ACC112 (cell line): ENCODE measurements around the gene COPS7B.
"Not testable (repeated sequence)": the region's sequence is repeated elsewhere in the genome, so short reads cannot be mapped to it uniquely, and the experiment has no call there.

Experiments
- H2AFZ ChIP-seq: fragments of 200-600 bp; sonication (generic); one replicate; pipeline ENCODE4 v1.6.0; 2017; ENCODE audit warnings: antibody characterized with exemption, low read length; ENCODE audit not compliant: unreplicated experiment
- H3K27ac ChIP-seq: fragments of 200-600 bp; sonication (generic); 2 replicates; pipeline ENCODE4 v1.5.1; 2014; ENCODE audit warnings: low read depth, mild to moderate bottlenecking, antibody characterized with exemption, low read length, moderate library complexity
- H3K27me3 ChIP-seq: fragments of 200-600 bp; sonication (generic); 2 replicates; pipeline ENCODE4 v1.6.1; 2014; ENCODE audit warnings: mild to moderate bottlenecking, antibody characterized with exemption, low read length, moderate library complexity, mixed read lengths; ENCODE audit not compliant: insufficient read depth
- H3K36me3 ChIP-seq: fragments of 200-600 bp; sonication (generic); 2 replicates; pipeline ENCODE4 v1.6.1; 2016; ENCODE audit warnings: mild to moderate bottlenecking, antibody characterized with exemption, low read length, moderate library complexity, mixed read lengths; ENCODE audit not compliant: insufficient read depth
- H3K4me1 ChIP-seq: fragments of 200-600 bp; sonication (generic); one replicate; pipeline ENCODE4 v1.6.1; 2016; ENCODE audit warnings: low read length, mixed read lengths; ENCODE audit not compliant: insufficient read depth, unreplicated experiment, control insufficient read depth
- H3K4me3 ChIP-seq: fragments of 200-600 bp; sonication (generic); 2 replicates; pipeline ENCODE4 v1.5.1; 2014; ENCODE audit warnings: mild to moderate bottlenecking, low read depth, low read length
- H3K79me2 ChIP-seq: fragments of 200-600 bp; sonication (generic); one replicate; pipeline ENCODE4 v1.6.0; 2016; ENCODE audit warnings: low read length; ENCODE audit not compliant: control insufficient read depth, unreplicated experiment, insufficient read depth

The COPS7B gene

DNA sequence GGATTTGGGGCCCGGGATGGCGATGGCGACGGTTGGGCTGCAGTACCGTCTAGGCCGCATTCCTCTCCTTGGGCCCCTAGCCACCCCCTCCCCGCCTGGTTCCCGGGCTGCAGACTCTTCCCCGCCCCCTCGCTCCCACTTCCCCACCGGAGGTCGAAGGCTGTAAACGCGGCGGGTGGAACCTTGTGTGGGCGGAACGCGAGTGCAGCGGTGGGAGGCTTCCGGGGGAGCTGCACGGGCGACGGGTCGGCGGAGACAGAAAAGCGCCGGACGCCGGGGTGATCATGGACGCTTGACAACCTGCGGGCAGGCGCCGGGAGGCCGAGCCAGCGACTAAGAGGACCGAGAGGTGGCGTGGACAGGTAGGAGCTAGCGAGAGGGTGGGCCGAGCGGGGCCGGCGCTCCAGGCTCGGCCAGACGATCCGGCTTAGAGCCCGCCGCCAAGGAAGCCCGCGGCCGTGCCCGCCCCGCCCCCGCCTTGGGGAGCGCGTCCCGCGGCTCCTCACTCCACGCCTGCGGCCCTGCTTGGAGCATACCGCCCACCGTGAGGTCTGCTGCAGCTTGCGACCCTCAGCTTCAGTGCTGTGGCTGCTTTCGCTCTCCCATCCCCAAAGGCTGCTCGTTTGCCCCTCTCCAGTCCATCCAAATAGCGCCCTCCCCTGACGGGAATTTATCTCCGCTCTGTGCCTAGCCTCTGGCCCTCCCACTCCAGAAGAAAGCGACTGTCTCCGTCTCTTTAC is at the start of gene COPS7B:
Gene COPS7B (plus strand): TSS at position 269 of the 740 bp plus-strand sequence. CDS start 2,126 bp downstream, outside the sequence.
- peaks cover 5% of the 10 kb centered on the region for H3K36me3 ChIP-seq
- no peaks in the 10 kb centered on the region for H3K27me3 ChIP-seq
- no peak within 1 kb of the TSS for H3K27ac ChIP-seq
- H2AFZ ChIP-seq, result peak within 1 kb of the TSS; percentile 84
- H3K4me3 ChIP-seq, result peak within 1 kb of the TSS; percentile 88
- peaks cover 69% of the 10 kb centered on the region for H3K79me2 ChIP-seq
- peaks cover 18% of the 10 kb centered on the region for H3K4me1 ChIP-seq

GRCh38 chr2:231737761-231738160 is 48.5 kb upstream of the COPS7B start:
- Histone ChIP-seq H3K27ac (no peak overlapping the region), H3K4me3 (no peak overlapping the region), H3K4me1 (no peaks in the 10 kb centered on the region), H3K27me3 (no peaks in the 10 kb centered on the region), H3K36me3 (0 out of 2 replicates have a peak, but pooled peaks cover 3% of the 10 kb centered on the region), H3K79me2 (no peaks in the 10 kb centered on the region), H2AFZ (no peak overlapping the region)

- H3K4me1 ChIP-seq, result no peaks in the 10 kb centered on the region
- H3K27ac ChIP-seq, result no peak overlapping the region
- H3K27me3 ChIP-seq, result no peaks in the 10 kb centered on the region
- H3K36me3 ChIP-seq, result no peaks in the 10 kb centered on the region
- H3K4me3 ChIP-seq, result no peak overlapping the region
- H3K79me2 ChIP-seq, result no peaks in the 10 kb centered on the region
- no peak overlapping the region for H2AFZ ChIP-seq
Observed at GRCh38 chr2:231743376-231744116, 42.7 kb upstream of the COPS7B start.

DNA sequence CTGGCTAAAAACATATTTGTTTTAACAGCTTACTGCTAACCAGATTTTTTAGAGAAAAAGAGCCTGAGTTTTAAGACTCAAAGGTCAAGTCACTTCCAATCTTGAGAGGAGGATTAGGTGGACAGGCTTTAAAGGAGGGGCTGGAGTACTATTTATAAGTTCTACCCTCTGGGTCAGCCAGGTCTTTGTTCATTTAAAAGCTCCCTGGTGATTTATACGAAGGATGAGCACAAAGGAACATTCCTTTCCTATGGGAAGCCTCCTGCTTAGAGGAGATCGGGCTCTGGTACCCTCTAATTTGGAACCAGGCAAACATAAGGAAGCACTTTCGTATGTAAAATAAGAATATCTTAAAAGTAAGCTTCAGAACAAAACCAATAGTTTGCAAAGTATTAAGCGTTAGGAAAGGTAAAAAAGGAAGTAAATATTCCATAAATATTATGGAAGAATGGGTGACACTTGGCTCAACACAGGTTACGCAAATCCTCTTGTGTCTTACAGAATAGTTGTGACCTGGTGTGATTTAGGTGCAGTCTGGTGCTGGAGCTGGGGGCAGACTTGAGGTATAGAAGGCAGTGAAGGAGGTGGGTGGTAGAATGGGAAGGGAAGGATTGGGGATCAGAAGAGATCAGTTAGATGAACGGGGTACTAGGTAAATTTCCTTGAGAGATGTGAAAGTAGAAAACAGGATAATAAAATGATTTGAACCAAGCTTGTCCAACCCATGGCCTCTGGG is 40.8 kb upstream of the COPS7B start:
- no peaks in the 10 kb centered on the region for H3K4me1 ChIP-seq
- no peak overlapping the region for H3K4me3 ChIP-seq
- no peak overlapping the region for H3K27ac ChIP-seq
- no peak overlapping the region for H2AFZ ChIP-seq
- no peaks in the 10 kb centered on the region for H3K79me2 ChIP-seq
- H3K36me3 ChIP-seq, result no peaks in the 10 kb centered on the region
- H3K27me3 ChIP-seq, result no peaks in the 10 kb centered on the region

DNA sequence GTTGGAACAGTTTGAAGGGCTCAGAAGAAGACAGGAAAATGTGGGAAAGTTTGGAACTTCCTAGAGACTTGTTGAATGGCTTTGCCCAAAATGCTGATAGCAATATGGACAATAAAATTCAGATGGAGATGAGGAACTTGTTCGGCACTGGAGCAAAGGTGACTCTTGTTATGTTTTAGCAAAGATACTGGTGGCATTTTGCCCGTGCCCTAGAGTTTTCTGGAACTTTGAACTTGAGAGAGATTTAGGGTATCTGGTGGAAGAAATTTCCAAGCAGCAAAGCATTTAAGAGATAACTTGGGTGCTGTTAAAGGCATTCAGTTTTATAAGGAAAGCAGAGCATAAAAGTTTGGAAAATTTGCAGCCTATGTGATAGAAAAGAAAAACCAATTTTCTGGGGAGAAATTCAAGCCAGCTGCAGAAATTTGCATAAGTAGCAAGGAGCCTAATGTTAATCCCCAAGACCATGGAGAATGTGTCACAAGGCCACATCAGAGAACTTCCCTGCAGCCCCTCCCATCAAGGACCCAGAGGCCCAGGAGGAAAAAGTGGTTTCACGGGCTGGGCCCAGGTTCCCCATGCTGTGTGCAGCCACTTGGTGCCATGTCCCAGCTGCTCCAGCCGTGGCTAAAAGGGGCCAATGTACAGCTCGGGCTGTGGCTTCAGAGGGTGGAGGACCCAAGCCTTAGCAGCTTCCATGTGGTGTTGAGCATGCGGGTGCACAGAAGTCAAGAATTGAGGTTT is 37.9 kb upstream of the COPS7B start:
- H3K27me3 ChIP-seq, H3K36me3 ChIP-seq, H3K4me1 ChIP-seq, H3K4me3 ChIP-seq, H2AFZ ChIP-seq, H3K79me2 ChIP-seq, H3K27ac ChIP-seq: not testable (repeated sequence)

DNA sequence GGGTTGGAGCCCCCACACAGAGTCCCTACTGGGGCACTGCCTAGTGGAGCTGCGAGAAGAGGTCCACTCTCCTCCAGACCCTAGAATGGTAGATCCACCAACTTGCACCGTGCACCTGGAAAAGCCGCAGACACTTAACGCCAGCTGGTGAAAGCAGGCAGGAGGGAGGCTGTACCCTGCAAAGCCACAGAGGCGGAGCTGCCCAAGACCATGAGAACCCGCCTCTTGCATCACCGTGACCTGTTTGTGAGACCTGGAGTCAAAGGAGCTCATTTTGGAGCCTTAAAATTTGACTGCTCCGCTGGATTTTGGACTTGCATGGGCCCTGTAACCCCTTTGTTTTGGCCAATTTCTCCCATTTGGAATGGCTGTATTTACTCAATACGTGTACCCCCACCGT is 37.2 kb upstream of the COPS7B start:
- H3K4me3 ChIP-seq, H3K79me2 ChIP-seq, H3K4me1 ChIP-seq, H3K27ac ChIP-seq, H3K36me3 ChIP-seq, H2AFZ ChIP-seq, H3K27me3 ChIP-seq: not testable (repeated sequence)

- H3K4me1 ChIP-seq, result no peaks in the 10 kb centered on the region
- H2AFZ ChIP-seq, result no peak overlapping the region
- no peak overlapping the region for H3K4me3 ChIP-seq
- no peak overlapping the region for H3K27ac ChIP-seq
- no peaks in the 10 kb centered on the region for H3K27me3 ChIP-seq
- no peaks in the 10 kb centered on the region for H3K79me2 ChIP-seq
- no peaks in the 10 kb centered on the region for H3K36me3 ChIP-seq
Observed at GRCh38 chr2:231751042-231751815, 35.0 kb upstream of the COPS7B start.

DNA sequence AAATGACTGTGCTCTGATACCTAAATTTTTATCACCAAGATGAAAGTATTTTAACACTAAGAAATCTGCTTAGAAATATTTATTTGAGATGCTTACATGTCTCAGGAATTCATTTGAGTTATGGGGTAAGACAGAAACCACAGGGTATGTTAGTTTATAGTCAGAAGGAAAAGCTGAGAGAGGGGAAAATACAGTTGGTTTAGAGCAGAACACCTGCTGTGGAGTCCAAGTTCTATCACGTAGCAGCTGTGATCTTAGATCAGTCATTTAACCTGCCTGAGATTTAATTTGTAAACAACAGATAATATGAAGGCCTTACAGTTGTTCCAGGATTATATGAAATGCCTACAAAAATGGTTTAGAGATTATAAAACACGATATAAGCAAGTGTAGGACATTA is 34.2 kb upstream of the COPS7B start:
- H3K36me3 ChIP-seq, result no peaks in the 10 kb centered on the region
- H3K4me3 ChIP-seq, result no peak overlapping the region
- H3K27ac ChIP-seq, result no peak overlapping the region
- H3K27me3 ChIP-seq, result no peaks in the 10 kb centered on the region
- H3K79me2 ChIP-seq, result no peaks in the 10 kb centered on the region
- H3K4me1 ChIP-seq, result no peaks in the 10 kb centered on the region
- no peak overlapping the region for H2AFZ ChIP-seq

DNA sequence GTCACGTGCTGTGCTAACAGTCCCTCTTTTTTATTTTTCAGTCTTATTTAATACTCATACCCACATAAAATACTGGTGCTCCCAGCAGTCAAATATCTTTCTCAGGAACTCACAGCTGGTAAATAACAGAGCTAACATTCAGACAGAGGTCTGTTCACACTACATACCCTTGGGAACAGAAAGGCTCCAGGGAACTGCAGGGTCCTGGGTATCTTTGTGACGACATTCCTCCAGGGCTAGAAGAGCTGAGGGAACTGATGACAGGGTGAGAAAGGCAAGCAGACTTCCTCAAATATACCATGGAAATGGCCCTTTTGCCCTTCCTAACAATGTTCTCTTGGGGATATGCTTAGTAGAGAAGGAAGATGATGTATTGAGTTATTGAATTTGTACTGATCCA is 24.5 kb upstream of the COPS7B start:
- H3K4me3 ChIP-seq, result no peak overlapping the region

GRCh38 chr2:231764124-231764523 is 22.1 kb upstream of the COPS7B start:
- Histone ChIP-seq H2AFZ (no peak overlapping the region), H3K27ac (no peak overlapping the region), H3K79me2 (no peaks in the 10 kb centered on the region), H3K4me3 (no peak overlapping the region), H3K27me3 (no peaks in the 10 kb centered on the region), H3K4me1 (no peaks in the 10 kb centered on the region), H3K36me3 (no peaks in the 10 kb centered on the region)

More for the DNA sequence above, 24.5 kb upstream of the COPS7B start:
- Histone ChIP-seq H3K79me2 (no peaks in the 10 kb centered on the region), H3K36me3 (no peaks in the 10 kb centered on the region), H3K27ac (no peak overlapping the region), H3K4me1 (no peaks in the 10 kb centered on the region), H3K27me3 (no peaks in the 10 kb centered on the region), H2AFZ (no peak overlapping the region)
